ENCODE results near the gene LGALS16. TPM values are rescaled to one million over a fixed set of nuclear protein-coding genes. Genes with fewer than 3 reads are reported as not detected.

Gene LGALS16
- total and polyA plus RNA-seq, 10 of the 15 experiments (the other 5 are each of a cell fraction or from before 2014, with no cell fraction given), result not detected

- WGBS (ENCODE audit: insufficient coverage, insufficient replicate concordance, low lambda C conversion rate, missing lambda C conversion rate), result 84% methylated on average over 5 of the region's 5 CpGs
- peaks cover 0 to 26% of the 10 kb centered on the region in 2 experiments; a peak in 2 of 4 replicates for H3K36me3 ChIP-seq (ENCODE audit: control insufficient read depth in 2 of 2, insufficient read depth in 2 of 2, low read length in 1 of 2)
- intact Hi-C loops (cut with micrococcal nuclease; ENCODE audit: unreplicated experiment), result no loop called here
- DNase-seq (ENCODE audit: low read depth, low spot score) (no peak), FAIRE-seq (no peak), ATAC-seq (no peak)
- no peak overlapping the region for H2AFZ ChIP-seq (ENCODE audit: control insufficient read depth, low read depth, low read length)
- BruUV-seq (replicated peaks), result no TSS peak
- SMC1A ChIA-PET (ENCODE audit: uncharacterized antibody, unreplicated experiment), result interaction anchor here (0.6 kb wide), 1 partner anchor 83 kb away, joined by 3 read pairs; no protein-coding TSS in a partner anchor
- no peaks in the 10 kb centered on the region for H3K27me3 ChIP-seq (replicated peaks in 1 of 2; ENCODE audit: control insufficient read depth in 2 of 2, insufficient read depth in 2 of 2, low read length in 1 of 2)
- in situ Hi-C loops (cut with MboI), result loop anchor here (5.0 kb wide), 1 partner anchor 153 kb away; no protein-coding TSS in a partner anchor
- H3K4me3 ChIP-seq, result no peak overlapping the region
- peaks cover 4% of the 10 kb centered on the region; the same call in 2 of the 3 replicates for H3K9me3 ChIP-seq (replicated peaks; ENCODE audit: control insufficient read depth, insufficient read depth, low read length)
- H3K27ac ChIP-seq (ENCODE audit: control insufficient read depth, insufficient read depth), result no peak overlapping the region
- H4K20me1 ChIP-seq (ENCODE audit: control insufficient read depth, insufficient read depth), result no peaks in the 10 kb centered on the region
- peaks cover 33% of the 10 kb centered on the region for H3K4me1 ChIP-seq (ENCODE audit: control insufficient read depth, insufficient read depth, low read length)
- H3K4me2 ChIP-seq (ENCODE audit: control insufficient read depth, insufficient read depth), result no peak overlapping the region
- POLR2A ChIA-PET, result no interaction called here
- H3K9ac ChIP-seq (ENCODE audit: control insufficient read depth, insufficient read depth, low read length), result no peak overlapping the region
- CTCF ChIA-PET, result no interaction called here
- TF ChIP-seq ZBTB40 (IDR thresholded peaks at IDR 0.05; ENCODE audit: borderline replicate concordance) (no peak), RFX5 (IDR thresholded peaks at IDR 0.05; ENCODE audit: low read depth, low read length) (no peak), SKIL (IDR thresholded peaks at IDR 0.05; ENCODE audit: low read depth, poor library complexity, severe bottlenecking) (no peak), MEF2A (IDR thresholded peaks at IDR 0.05; ENCODE audit: insufficient read depth, low read depth, low read length) (no peak), ZBED1 (IDR thresholded peaks at IDR 0.05; ENCODE audit: borderline replicate concordance) (no peak), HCFC1 (IDR thresholded peaks at IDR 0.05; ENCODE audit: low read length) (no peak), SRF (IDR thresholded peaks at IDR 0.05; ENCODE audit: low read depth in 2 of 2, low read length in 2 of 2) (no peak)
- RAD21 ChIA-PET (ENCODE audit: unreplicated experiment), result no interaction called here
- peaks cover 23% of the 10 kb centered on the region for H3K79me2 ChIP-seq (ENCODE audit: control insufficient read depth, insufficient read depth, low read length)
These were observed 28.6 kb downstream of the LGALS16 start for GRCh38 chr19:39684267-39684666.

Data from GM12878 (cell line).